A673 (cell line): ENCODE results near the gene ALPK3. TPM values are rescaled to one million over a fixed set of nuclear protein-coding genes. Genes with fewer than 3 reads are reported as not detected.
A peak's percentile ranks its signal among the peaks of the same experiment; 100 is the strongest.

Experiments
- BruUV-seq: library from RNA; stranded (reverse); fragments of 400-500 nt; replicated peaks from 2 replicates; lab custom pipeline; 2021; lab: Mats Ljungman, UMichigan
- CTCF ChIA-PET: fragments of 300-600 bp; sonication (Branson Sonifier 250); formaldehyde crosslinking; loops from one replicate; lab custom pipeline; 2022; ENCODE audit warnings: antibody characterized with exemption; lab: Charles Lee
- POLR2A ChIA-PET: fragments of 300-600 bp; sonication (Branson Sonifier 250); formaldehyde crosslinking; loops from one replicate; lab custom pipeline; 2022; ENCODE audit warnings: antibody characterized with exemption; ENCODE audit not compliant: low non-redundant PET; lab: Charles Lee
- DNase-seq: peaks from one replicate; pipeline ENCODE4 v3.0.0-alpha.2; 2015; ENCODE audit warnings: low spot score
- H3K27ac ChIP-seq: fragments of 200-600 bp; sonication (generic); 2 replicates; pipeline ENCODE4 v1.5.1; 2016; ENCODE audit warnings: mixed run types, low read depth, mild to moderate bottlenecking, mixed read lengths, antibody characterized with exemption, low read length; ENCODE audit not compliant: poor library complexity, severe bottlenecking
- H3K27me3 ChIP-seq: fragments of 200-600 bp; sonication (generic); replicated peaks from 2 replicates; pipeline ENCODE4 v1.6.1; 2017; ENCODE audit warnings: mixed run types, low read depth, mild to moderate bottlenecking, mixed read lengths, antibody characterized with exemption, low read length; ENCODE audit not compliant: insufficient read depth, poor library complexity
- H3K36me3 ChIP-seq: fragments of 200-600 bp; sonication (generic); 2 replicates; pipeline ENCODE4 v1.6.1; 2016; ENCODE audit warnings: mixed run types, mild to moderate bottlenecking, mixed read lengths, antibody characterized with exemption, low read length; ENCODE audit not compliant: insufficient read depth, poor library complexity, severe bottlenecking
- H3K4me1 ChIP-seq: fragments of 200-600 bp; sonication (generic); 2 replicates; pipeline ENCODE4 v1.6.1; 2017; ENCODE audit warnings: mixed run types, mild to moderate bottlenecking, mixed read lengths, antibody characterized with exemption, low read length; ENCODE audit not compliant: insufficient read depth, poor library complexity, severe bottlenecking
- H3K4me3 ChIP-seq: fragments of 200-600 bp; sonication (generic); 2 replicates; pipeline ENCODE4 v1.5.1; 2016; ENCODE audit warnings: low read depth, mixed run types, mild to moderate bottlenecking, mixed read lengths, low read length; ENCODE audit not compliant: poor library complexity, severe bottlenecking
- H3K9me3 ChIP-seq: fragments of 200-600 bp; sonication (generic); 2 replicates; pipeline ENCODE4 v1.6.1; 2016; ENCODE audit warnings: mixed run types, low read depth, mild to moderate bottlenecking, mixed read lengths, antibody characterized with exemption, low read length; ENCODE audit not compliant: poor library complexity, severe bottlenecking
- CTCF ChIP-seq: fragments of 300-800, 200-600 bp; sonication (generic); conservative IDR thresholded peaks from 2 replicates; pipeline ENCODE4 v1.5.1; 2017; ENCODE audit warnings: low read depth, mild to moderate bottlenecking, antibody characterized with exemption, low read length, moderate library complexity, mixed read lengths
- EZH2 ChIP-seq: fragments of 200-600 bp; sonication (generic); IDR thresholded peaks from 2 replicates; pipeline ENCODE4 v1.6.1; 2017; ENCODE audit warnings: borderline replicate concordance, low read depth, mild to moderate bottlenecking, mixed read lengths, antibody characterized with exemption, low read length; ENCODE audit not compliant: poor library complexity, severe bottlenecking
- intact Hi-C: fragments of 100-400 bp; cut with micrococcal nuclease; formaldehyde crosslinking; loops from one replicate; pipeline ENCODE4 v1.10.0; 2022; ENCODE audit not compliant: unreplicated experiment
- total RNA-seq: library from RNA; stranded (reverse); gene quantifications from 2 replicates; pipeline ENCODE4 v1.2.3, GENCODE V29; 2021

ALPK3 gene
- total RNA-seq, 1 experiment from 2014 or later: 0.67 TPM

GRCh38 chr15:84817466-84818081 is 418 bp downstream of the ALPK3 start:
- no peak overlapping the region for H3K27ac ChIP-seq
- TF ChIP-seq EZH2 (no peak), CTCF (no peak)
- no peaks in the 10 kb centered on the region for H3K9me3 ChIP-seq
- peaks cover 13% of the 10 kb centered on the region for H3K4me1 ChIP-seq
- no peaks in the 10 kb centered on the region for H3K36me3 ChIP-seq
- ChIA-PET CTCF (no interaction called here), POLR2A (no interaction called here)
- no peak for DNase-seq
- no peak overlapping the region for H3K4me3 ChIP-seq
- no TSS peak for BruUV-seq
- no peaks in the 10 kb centered on the region for H3K27me3 ChIP-seq
- intact Hi-C loops: no loop called here

GRCh38 chr15:84818261-84819131 is 1.3 kb downstream of the ALPK3 start:
- Histone ChIP-seq H3K4me1 (peaks cover 13% of the 10 kb centered on the region), H3K27ac (no peak overlapping the region), H3K36me3 (no peaks in the 10 kb centered on the region), H3K4me3 (no peak overlapping the region), H3K9me3 (no peaks in the 10 kb centered on the region), H3K27me3 (no peaks in the 10 kb centered on the region)
- no TSS peak for BruUV-seq
- ChIA-PET POLR2A (no interaction called here), CTCF (no interaction called here)
- intact Hi-C loops: no loop called here
- TF ChIP-seq CTCF (no peak), EZH2 (no peak)
- DNase-seq: peak; percentile 33

GRCh38 chr15:84819291-84819768 is 2.2 kb downstream of the ALPK3 start:
- Histone ChIP-seq H3K4me1 (peaks cover 13% of the 10 kb centered on the region), H3K9me3 (no peaks in the 10 kb centered on the region), H3K36me3 (no peaks in the 10 kb centered on the region), H3K27ac (no peak overlapping the region), H3K4me3 (no peak overlapping the region), H3K27me3 (no peaks in the 10 kb centered on the region)
- intact Hi-C loops: no loop called here
- no TSS peak for BruUV-seq
- no peak for TF ChIP-seq CTCF
- no peak for TF ChIP-seq EZH2
- ChIA-PET CTCF (no interaction called here), POLR2A (interaction anchor here (0.6 kb wide), 1 partner anchor 28 kb away, joined by 4 read pairs; no protein-coding TSS in a partner anchor)
- peak; percentile 37 for DNase-seq
